GM23338 (cell line): Measurements from ENCODE around the gene TXNDC9.

ENCODE experiments used
- CREB1 ChIP-seq: fragments of 250-450 bp; sonication (Bioruptor Pico); IDR thresholded peaks from 2 replicates; pipeline ENCODE4 v1.5.0; 2020; ENCODE audit warnings: low read depth, mild to moderate bottlenecking, moderate library complexity
- CTCF ChIP-seq, 2 experiments: fragments of 200-600 bp in 1 of 2; sonication (generic) in 1 of 2; conservative IDR thresholded peaks; 2 replicates each; pipeline versions ENCODE4 v1.5.1 to v1.6.1; 2016 to 2017; ENCODE audit warnings: antibody characterized with exemption in 2 of 2, low read depth in 2 of 2, mild to moderate bottlenecking in 2 of 2, moderate library complexity in 1 of 2
- EZH2 ChIP-seq: fragments of 200-600 bp; sonication (generic); IDR thresholded peaks from one replicate; pipeline ENCODE4 v1.8.0; 2017; ENCODE audit warnings: antibody characterized with exemption, mild to moderate bottlenecking, low read depth; ENCODE audit not compliant: unreplicated experiment
- EZH2phosphoT487 ChIP-seq: fragments of 200-600 bp; sonication (generic); IDR thresholded peaks from one replicate; pipeline ENCODE4 v1.8.1; 2018; ENCODE audit warnings: antibody characterized with exemption; ENCODE audit not compliant: unreplicated experiment
- JUNB ChIP-seq: IDR thresholded peaks from one replicate; pipeline ENCODE4 v1.6.1; 2016; ENCODE audit warnings: antibody characterized with exemption; ENCODE audit not compliant: unreplicated experiment
- NANOG ChIP-seq: IDR thresholded peaks from 2 replicates; pipeline ENCODE4 v1.6.1; 2016; ENCODE audit warnings: antibody characterized with exemption, borderline replicate concordance
- POLR2AphosphoS5 ChIP-seq: IDR thresholded peaks from 2 replicates; pipeline ENCODE4 v1.6.1; 2016; ENCODE audit warnings: antibody characterized with exemption, low read depth
- STAT1 ChIP-seq: IDR thresholded peaks from one replicate; pipeline ENCODE4 v1.6.1; 2016; ENCODE audit warnings: antibody characterized with exemption; ENCODE audit not compliant: unreplicated experiment
- ZNF114 ChIP-seq: fragments of 250-450 bp; sonication (Bioruptor Pico); IDR thresholded peaks from 2 replicates; pipeline ENCODE4 v1.5.0; 2020; ENCODE audit warnings: mild to moderate bottlenecking, moderate library complexity
- ZNF331 ChIP-seq: fragments of 250-450 bp; sonication (Bioruptor Pico); IDR thresholded peaks from 2 replicates; pipeline ENCODE4 v1.5.0; 2020; ENCODE audit warnings: low read depth, mild to moderate bottlenecking, moderate library complexity
- TF ChIP-seq, protein P1 (sequence below): IDR thresholded peaks from one replicate; pipeline ENCODE4 v1.6.1; 2018; ENCODE audit warnings: antibody characterized with exemption; ENCODE audit not compliant: unreplicated experiment
- TF ChIP-seq, protein P2 (sequence below): IDR thresholded peaks from 2 replicates; pipeline ENCODE4 v1.6.1; 2016; ENCODE audit warnings: antibody characterized with exemption

GRCh38 chr2:99380376-99381010, 44.4 kb upstream of the TXNDC9 start:
- TF ChIP-seq CTCF (conservative IDR thresholded peaks at IDR 0.05; ENCODE audit: low read depth in 2 of 2) (no peak), POLR2AphosphoS5 (no peak), EZH2 (no peak), EZH2phosphoT487 (no peak), JUNB (no peak), CREB1 (CRISPR knock-in tag) (no peak), ZNF331 (CRISPR knock-in tag) (no peak), STAT1 (no peak), ZNF114 (CRISPR knock-in tag) (no peak), NANOG (no peak)
- TF ChIP-seq, protein P1, sequence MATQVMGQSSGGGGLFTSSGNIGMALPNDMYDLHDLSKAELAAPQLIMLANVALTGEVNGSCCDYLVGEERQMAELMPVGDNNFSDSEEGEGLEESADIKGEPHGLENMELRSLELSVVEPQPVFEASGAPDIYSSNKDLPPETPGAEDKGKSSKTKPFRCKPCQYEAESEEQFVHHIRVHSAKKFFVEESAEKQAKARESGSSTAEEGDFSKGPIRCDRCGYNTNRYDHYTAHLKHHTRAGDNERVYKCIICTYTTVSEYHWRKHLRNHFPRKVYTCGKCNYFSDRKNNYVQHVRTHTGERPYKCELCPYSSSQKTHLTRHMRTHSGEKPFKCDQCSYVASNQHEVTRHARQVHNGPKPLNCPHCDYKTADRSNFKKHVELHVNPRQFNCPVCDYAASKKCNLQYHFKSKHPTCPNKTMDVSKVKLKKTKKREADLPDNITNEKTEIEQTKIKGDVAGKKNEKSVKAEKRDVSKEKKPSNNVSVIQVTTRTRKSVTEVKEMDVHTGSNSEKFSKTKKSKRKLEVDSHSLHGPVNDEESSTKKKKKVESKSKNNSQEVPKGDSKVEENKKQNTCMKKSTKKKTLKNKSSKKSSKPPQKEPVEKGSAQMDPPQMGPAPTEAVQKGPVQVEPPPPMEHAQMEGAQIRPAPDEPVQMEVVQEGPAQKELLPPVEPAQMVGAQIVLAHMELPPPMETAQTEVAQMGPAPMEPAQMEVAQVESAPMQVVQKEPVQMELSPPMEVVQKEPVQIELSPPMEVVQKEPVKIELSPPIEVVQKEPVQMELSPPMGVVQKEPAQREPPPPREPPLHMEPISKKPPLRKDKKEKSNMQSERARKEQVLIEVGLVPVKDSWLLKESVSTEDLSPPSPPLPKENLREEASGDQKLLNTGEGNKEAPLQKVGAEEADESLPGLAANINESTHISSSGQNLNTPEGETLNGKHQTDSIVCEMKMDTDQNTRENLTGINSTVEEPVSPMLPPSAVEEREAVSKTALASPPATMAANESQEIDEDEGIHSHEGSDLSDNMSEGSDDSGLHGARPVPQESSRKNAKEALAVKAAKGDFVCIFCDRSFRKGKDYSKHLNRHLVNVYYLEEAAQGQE, result no peak
- TF ChIP-seq, protein P2, sequence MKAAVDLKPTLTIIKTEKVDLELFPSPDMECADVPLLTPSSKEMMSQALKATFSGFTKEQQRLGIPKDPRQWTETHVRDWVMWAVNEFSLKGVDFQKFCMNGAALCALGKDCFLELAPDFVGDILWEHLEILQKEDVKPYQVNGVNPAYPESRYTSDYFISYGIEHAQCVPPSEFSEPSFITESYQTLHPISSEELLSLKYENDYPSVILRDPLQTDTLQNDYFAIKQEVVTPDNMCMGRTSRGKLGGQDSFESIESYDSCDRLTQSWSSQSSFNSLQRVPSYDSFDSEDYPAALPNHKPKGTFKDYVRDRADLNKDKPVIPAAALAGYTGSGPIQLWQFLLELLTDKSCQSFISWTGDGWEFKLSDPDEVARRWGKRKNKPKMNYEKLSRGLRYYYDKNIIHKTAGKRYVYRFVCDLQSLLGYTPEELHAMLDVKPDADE, result no peak
